HCT116 (cell line): ENCODE measurements around the gene HTR3E. TPM values are rescaled to one million over a fixed set of nuclear protein-coding genes. Genes with fewer than 3 reads are reported as not detected.

Source experiments
- ATAC-seq: fragments of 200-7000 bp; cut with Tn5 transposase; 2 replicates; pipeline ENCODE4 v1.9.1; 2020; ENCODE audit warnings: mild to moderate bottlenecking, moderate library complexity
- BruUV-seq: library from RNA; stranded (reverse); fragments of 400-500 nt; replicated peaks from 2 replicates; lab custom pipeline; 2021; lab: Mats Ljungman, UMichigan
- CTCF ChIA-PET: fragments of 300-600 bp; sonication (Branson Sonifier 250); formaldehyde crosslinking; loops from one replicate; lab custom pipeline; 2021; ENCODE audit warnings: antibody characterized with exemption; lab: Charles Lee
- POLR2A ChIA-PET: fragments of 300-600, 350-600 bp; sonication (Branson Sonifier 250); formaldehyde crosslinking; loops from one replicate; lab custom pipeline; 2021; ENCODE audit warnings: antibody characterized with exemption; lab: Charles Lee
- RAD21 ChIA-PET, 2 experiments: fragments of 300-600 bp; sonication (Branson Sonifier 250); formaldehyde crosslinking; loops; one replicate each; lab custom pipeline; 2023; ENCODE audit warnings: low total read pairs in 2 of 2; ENCODE audit not compliant: uncharacterized antibody in 2 of 2, unreplicated experiment in 2 of 2, low non-redundant PET in 1 of 2; lab: Charles Lee
- DNase-seq: peaks from one replicate; pipeline ENCODE4 v3.0.0-alpha.2; 2010; ENCODE audit warnings: low read depth, low spot score
- H2AFZ ChIP-seq: fragments of 200-600 bp; shearing (Covaris generic), sonication (generic); 2 replicates; pipeline ENCODE4 v1.6.1; 2017; ENCODE audit warnings: low read depth, mixed run types, mixed read lengths, antibody characterized with exemption, low read length; ENCODE audit not compliant: poor library complexity, severe bottlenecking
- H3K27ac ChIP-seq: 2 replicates; pipeline ENCODE4 v1.5.1; 2012; ENCODE audit warnings: low read depth, low read length
- H3K27me3 ChIP-seq: fragments of 200-600 bp; sonication (generic); 2 replicates; pipeline ENCODE4 v1.6.1; 2016; ENCODE audit warnings: mixed run types, low read length, mixed read lengths; ENCODE audit not compliant: insufficient read depth
- H3K36me3 ChIP-seq, 2 experiments: fragments of 200-500 bp in 1 of 2; fragments of 200-600 bp in 1 of 2; sonication (Bioruptor generic) in 1 of 2; sonication (generic) in 1 of 2; 2 replicates each; pipeline versions ENCODE4 v1.5.1 to v1.6.1; 2014 to 2016; ENCODE audit warnings: low read length in 2 of 2, inconsistent platforms in 1 of 2, mixed read lengths in 1 of 2, mixed run types in 1 of 2; ENCODE audit not compliant: insufficient read depth in 2 of 2, control insufficient read depth in 1 of 2
- H3K4me1 ChIP-seq, 2 experiments: fragments of 200-600 bp in 1 of 2; sonication (generic) in 1 of 2; 2 replicates each; pipeline versions ENCODE4 v1.5.1 to v1.6.1; 2012 to 2017; ENCODE audit warnings: low read length in 2 of 2, inconsistent platforms in 1 of 2, mild to moderate bottlenecking in 1 of 2, mixed read lengths in 1 of 2, mixed run types in 1 of 2, moderate library complexity in 1 of 2; ENCODE audit not compliant: insufficient read depth in 2 of 2, control insufficient read depth in 1 of 2
- H3K4me2 ChIP-seq: fragments of 200-600 bp; sonication (generic); 2 replicates; pipeline ENCODE4 v1.6.1; 2017; ENCODE audit warnings: mixed run types, low read length, mixed read lengths
- H3K4me3 ChIP-seq, 2 experiments: fragments of 200-600 bp in 1 of 2; sonication (generic) in 1 of 2; replicated peaks in 1 of 2; 2 replicates each; pipeline ENCODE4 v1.5.1; 2011 to 2016; ENCODE audit warnings: low read length in 2 of 2, control low read depth in 1 of 2, low read depth in 1 of 2, mild to moderate bottlenecking in 1 of 2, mixed read lengths in 1 of 2, mixed run types in 1 of 2
- H3K79me2 ChIP-seq: fragments of 200-600 bp; sonication (generic); 2 replicates; pipeline ENCODE4 v1.6.1; 2017; ENCODE audit warnings: mild to moderate bottlenecking, mixed run types, low read length, moderate library complexity, mixed read lengths; ENCODE audit not compliant: insufficient read depth
- H3K9ac ChIP-seq: fragments of 200-600 bp; sonication (generic); 2 replicates; pipeline ENCODE4 v1.6.1; 2016; ENCODE audit warnings: low read length, mixed read lengths
- H3K9me2 ChIP-seq: fragments of 200-600 bp; sonication (generic), shearing (Covaris generic); 2 replicates; pipeline ENCODE4 v1.6.1; 2017; ENCODE audit warnings: mixed run types, mild to moderate bottlenecking, moderate library complexity; ENCODE audit not compliant: insufficient read depth
- H3K9me3 ChIP-seq, 2 experiments: fragments of 200-500 bp in 1 of 2; fragments of 200-600 bp in 1 of 2; sonication (Bioruptor generic) in 1 of 2; sonication (generic) in 1 of 2; 2 replicates each; pipeline ENCODE4 v1.6.1; 2014 to 2017; ENCODE audit warnings: low read length in 2 of 2, mixed read lengths in 2 of 2, inconsistent platforms in 1 of 2, low read depth in 1 of 2, mild to moderate bottlenecking in 1 of 2, mixed run types in 1 of 2, moderate library complexity in 1 of 2; ENCODE audit not compliant: control insufficient read depth in 1 of 2, insufficient read depth in 1 of 2
- H4K20me1 ChIP-seq: fragments of 200-600 bp; sonication (generic), shearing (Covaris generic); 2 replicates; pipeline ENCODE4 v1.6.1; 2017; ENCODE audit warnings: mixed run types, mild to moderate bottlenecking, moderate library complexity; ENCODE audit not compliant: insufficient read depth
- CBX3 ChIP-seq: IDR thresholded peaks from 2 replicates; pipeline ENCODE4 v1.6.1; 2012; ENCODE audit warnings: low read depth
- CEBPB ChIP-seq: IDR thresholded peaks from 2 replicates; pipeline ENCODE4 v1.6.1; 2012; ENCODE audit warnings: low read depth
- EGR1 ChIP-seq: IDR thresholded peaks from 2 replicates; pipeline ENCODE4 v1.6.1; 2012; ENCODE audit warnings: low read depth
- ELF1 ChIP-seq: IDR thresholded peaks from 2 replicates; pipeline ENCODE4 v1.6.1; 2012; ENCODE audit warnings: low read depth, borderline replicate concordance
- EZH2 ChIP-seq: fragments of 200-600 bp; sonication (generic); IDR thresholded peaks from 2 replicates; pipeline ENCODE4 v1.6.1; 2017; ENCODE audit warnings: antibody characterized with exemption, mixed run types
- FOSL1 ChIP-seq: IDR thresholded peaks from 2 replicates; pipeline ENCODE4 v1.6.1; 2012; ENCODE audit warnings: low read depth
- JUND ChIP-seq: IDR thresholded peaks from 2 replicates; pipeline ENCODE4 v1.6.1; 2012
- MAX ChIP-seq: IDR thresholded peaks from 2 replicates; pipeline ENCODE4 v1.6.1; 2012
- POLR2AphosphoS5 ChIP-seq: IDR thresholded peaks from 2 replicates; pipeline ENCODE4 v1.6.1; 2011; ENCODE audit warnings: mild to moderate bottlenecking, low read depth, low read length, moderate library complexity
- RAD21 ChIP-seq: IDR thresholded peaks from 2 replicates; pipeline ENCODE4 v1.6.1; 2012; ENCODE audit warnings: low read depth, mild to moderate bottlenecking
- REST ChIP-seq: IDR thresholded peaks from 2 replicates; pipeline ENCODE4 v1.6.1; 2012; ENCODE audit warnings: low read depth
- TCF7L2 ChIP-seq: IDR thresholded peaks from 2 replicates; pipeline ENCODE4 v1.7.0; 2011; ENCODE audit warnings: borderline replicate concordance, inconsistent platforms; ENCODE audit not compliant: insufficient read depth, insufficient read length; ENCODE audit errors: extremely low read depth
- YY1 ChIP-seq: IDR thresholded peaks from 2 replicates; pipeline ENCODE4 v1.6.1; 2011; ENCODE audit warnings: low read length, low read depth, moderate library complexity, mild to moderate bottlenecking; ENCODE audit not compliant: insufficient replicate concordance; ENCODE audit errors: extremely low read depth
- intact Hi-C: fragments of 100-400 bp; cut with micrococcal nuclease; formaldehyde crosslinking; loops from 2 replicates; pipeline ENCODE4 v1.10.0; 2022
- total RNA-seq: library from RNA; stranded (reverse); gene quantifications from one replicate; pipeline ENCODE4 v1.2.1, GENCODE V29; 2021; ENCODE audit not compliant: unreplicated experiment
- TF ChIP-seq, protein P1 (sequence below): IDR thresholded peaks from 2 replicates; pipeline ENCODE4 v1.6.1; 2011; ENCODE audit warnings: mild to moderate bottlenecking, low read length, moderate library complexity; ENCODE audit not compliant: insufficient replicate concordance; ENCODE audit errors: extremely low read depth

Gene HTR3E
- total RNA-seq, 1 experiment from 2014 or later, result not detected

DNA sequence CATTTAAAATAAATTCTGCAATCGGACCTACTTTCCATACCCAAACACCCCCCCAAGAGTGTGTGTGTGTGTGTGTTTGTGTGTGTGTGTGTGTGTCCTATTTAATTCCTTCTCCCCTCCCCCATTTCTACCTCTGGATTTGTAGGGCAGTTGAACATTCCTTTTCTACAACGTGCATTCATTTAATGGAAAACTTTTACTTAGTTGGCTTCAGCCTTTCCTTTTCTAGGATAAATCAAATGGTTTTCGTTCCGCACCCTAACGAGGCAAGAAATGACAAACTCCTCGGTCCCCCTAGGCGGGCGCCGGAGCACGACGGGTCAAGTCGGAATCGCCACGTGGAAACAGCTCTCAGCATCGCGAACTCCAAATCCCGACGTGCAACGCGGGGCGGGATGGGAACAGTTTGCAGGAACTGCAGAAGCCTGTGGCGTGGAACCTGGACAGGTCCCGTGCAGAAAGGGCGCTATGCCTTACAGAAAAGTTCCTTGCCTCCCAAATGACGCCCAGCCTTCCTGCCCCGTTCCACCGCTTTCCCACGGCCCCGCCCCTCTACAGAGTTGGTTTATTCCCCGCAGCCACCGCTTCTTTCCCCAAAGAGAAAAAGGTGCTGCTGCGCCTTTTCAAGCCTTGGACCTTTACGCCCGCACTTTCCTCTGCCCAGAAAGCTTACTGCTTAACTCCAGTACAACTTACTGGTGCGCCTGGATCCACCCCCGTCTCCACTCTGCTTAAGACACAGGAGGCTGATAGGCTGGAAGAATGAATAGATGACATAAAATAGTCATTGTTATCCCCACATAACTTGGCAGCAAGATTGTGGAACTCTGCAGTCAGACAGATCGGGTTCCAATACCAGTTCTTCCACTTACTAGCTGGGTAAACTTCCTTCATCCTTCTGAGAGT is 37.2 kb downstream of the HTR3E start (continued):
- TF ChIP-seq, protein P1, sequence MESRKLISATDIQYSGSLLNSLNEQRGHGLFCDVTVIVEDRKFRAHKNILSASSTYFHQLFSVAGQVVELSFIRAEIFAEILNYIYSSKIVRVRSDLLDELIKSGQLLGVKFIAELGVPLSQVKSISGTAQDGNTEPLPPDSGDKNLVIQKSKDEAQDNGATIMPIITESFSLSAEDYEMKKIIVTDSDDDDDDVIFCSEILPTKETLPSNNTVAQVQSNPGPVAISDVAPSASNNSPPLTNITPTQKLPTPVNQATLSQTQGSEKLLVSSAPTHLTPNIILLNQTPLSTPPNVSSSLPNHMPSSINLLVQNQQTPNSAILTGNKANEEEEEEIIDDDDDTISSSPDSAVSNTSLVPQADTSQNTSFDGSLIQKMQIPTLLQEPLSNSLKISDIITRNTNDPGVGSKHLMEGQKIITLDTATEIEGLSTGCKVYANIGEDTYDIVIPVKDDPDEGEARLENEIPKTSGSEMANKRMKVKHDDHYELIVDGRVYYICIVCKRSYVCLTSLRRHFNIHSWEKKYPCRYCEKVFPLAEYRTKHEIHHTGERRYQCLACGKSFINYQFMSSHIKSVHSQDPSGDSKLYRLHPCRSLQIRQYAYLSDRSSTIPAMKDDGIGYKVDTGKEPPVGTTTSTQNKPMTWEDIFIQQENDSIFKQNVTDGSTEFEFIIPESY, result no peak
- TF ChIP-seq TCF7L2 (peak; percentile 26), EGR1 (no peak), MAX (peak; percentile 99), POLR2AphosphoS5 (peak; percentile 70)

GRCh38 chr3:184134746-184135148 is 37.9 kb downstream of the HTR3E start:
- Histone ChIP-seq H3K9ac (peak overlapping the region; percentile 89), H3K27me3 (no peaks in the 10 kb centered on the region), H3K36me3 (no peaks in the 10 kb centered on the region; a peak in 2 of 4 replicates), H3K4me1 (peaks cover 9 to 31% of the 10 kb centered on the region in 2 experiments; a peak in 3 of 4 replicates), H3K9me2 (no peaks in the 10 kb centered on the region), H3K79me2 (peaks cover 45% of the 10 kb centered on the region), H2AFZ (peak overlapping the region; percentile 60), H3K9me3 (no peaks in the 10 kb centered on the region), H3K4me2 (peak overlapping the region; percentile 91), H3K27ac (peak overlapping the region; percentile 71), H4K20me1 (no peaks in the 10 kb centered on the region), H3K4me3 (peak overlapping the region; percentile 89 to 91)
- peak; percentile 36 for ATAC-seq
- intact Hi-C loops, result loop anchor here (2.0 to 5.0 kb wide), 2 partner anchors 40 to 237 kb away; partner anchors contain the start of gene AP2M1
- CTCF ChIA-PET, result interaction anchor here (0.9 to 1.8 kb wide), 2 partner anchors 10 to 238 kb away, joined by 3 to 6 read pairs; no protein-coding TSS in a partner anchor
- RAD21 ChIA-PET, result no interaction called here
- POLR2A ChIA-PET, result interaction anchor here (1.2 to 1.4 kb wide), 4 partner anchors 10 to 47 kb away, joined by 3 to 7 read pairs (median 4); partner anchors contain the start of gene AP2M1
- no peak for DNase-seq
- BruUV-seq, result TSS peak; percentile 82
- TF ChIP-seq YY1 (no peak), JUND (no peak), CBX3 (no peak), EZH2 (no peak), EGR1 (no peak), CEBPB (no peak), RAD21 (no peak), ELF1 (no peak), TCF7L2 (no peak), FOSL1 (no peak), REST (no peak)
- TF ChIP-seq, protein P1, result no peak
